Kidney (tissue), 14 donors: ENCODE data around the gene STXBP5. TPM values are rescaled to one million over a fixed set of nuclear protein-coding genes. Genes with fewer than 3 reads are reported as not detected.

Experiments used
- DNase-seq, 5 donors: peaks; one replicate each; pipeline ENCODE4 v3.0.0-alpha.2; 2013 to 2020
- FAIRE-seq: peaks from 2 replicates; lab custom pipeline; 2012; peaks lifted over from hg19 to GRCh38; lab: Jason Lieb, UNC
- H3K27ac ChIP-seq, 2 donors: one replicate each; pipeline ENCODE4 v1.7.0; 2013; ENCODE audit warnings: low read depth in 2 of 2, low read length in 2 of 2, inconsistent platforms in 1 of 2
- H3K27me3 ChIP-seq: one replicate; pipeline ENCODE4 v1.7.1; 2013; ENCODE audit warnings: low read length, inconsistent platforms; ENCODE audit not compliant: control insufficient read depth, insufficient read depth
- H3K36me3 ChIP-seq, 3 donors: one replicate each; pipeline versions ENCODE4 v1.7.0 to v1.7.1; 2013; ENCODE audit warnings: low read length in 3 of 3, control low read depth in 1 of 3, inconsistent platforms in 1 of 3; ENCODE audit not compliant: insufficient read depth in 3 of 3, control insufficient read depth in 2 of 3
- H3K4me1 ChIP-seq, 3 donors: one replicate each; pipeline versions ENCODE4 v1.7.0 to v1.7.1; 2013; ENCODE audit warnings: low read length in 3 of 3, inconsistent platforms in 1 of 3, low read depth in 1 of 3; ENCODE audit not compliant: control insufficient read depth in 2 of 3, insufficient read depth in 2 of 3
- H3K4me3 ChIP-seq, 3 donors: one replicate each; pipeline versions ENCODE4 v1.7.0 to v1.8.1; 2013; ENCODE audit warnings: low read length in 3 of 3, control low read depth in 1 of 3, inconsistent platforms in 1 of 3
- H3K9ac ChIP-seq, 3 donors: one replicate each; pipeline versions ENCODE4 v1.7.0 to v1.7.1; 2013; ENCODE audit warnings: low read length in 3 of 3, control low read depth in 1 of 3, inconsistent platforms in 1 of 3
- H3K9me3 ChIP-seq, 3 donors: one replicate each; pipeline versions ENCODE4 v1.7.0 to v1.7.1; 2013; ENCODE audit warnings: low read length in 3 of 3, control low read depth in 1 of 3, inconsistent platforms in 1 of 3; ENCODE audit not compliant: control insufficient read depth in 2 of 3, insufficient read depth in 1 of 3
- CTCF ChIP-seq: IDR thresholded peaks from 3 replicates; pipeline ENCODE4 v1.5.1; 2012; ENCODE audit warnings: mild to moderate bottlenecking, moderate library complexity, borderline replicate concordance; ENCODE audit not compliant: insufficient read depth; ENCODE audit errors: extremely low read depth
- intact Hi-C: fragments of 100-400 bp; cut with DNase I; formaldehyde crosslinking; loops from one replicate; pipeline ENCODE4 v1.11.1; 2022
- polyA plus RNA-seq: library from polyadenylated mRNA; stranded (reverse); fragments of 350-450 nt; fragmentation: Illumina TruSeq; extraction: RNeasy Lipid Tissue Mini Kit (QIAGEN cat#74804); gene quantifications from one replicate; pipeline ENCODE4 v1.2.3, GENCODE V29; 2014; ENCODE audit warnings: low read depth, low replicate concordance; ENCODE audit not compliant: insufficient read depth
- total RNA-seq: library from RNA; stranded (reverse); fragmentation: NEBNext Ultra II Directional; extraction: Animal tissue kit (Norgen Biotek cat#: 25700); gene quantifications from one replicate; pipeline ENCODE4 v1.2.1, GENCODE V29; 2021
- donor health status: control.
- donor health status: control.
- donor health status: control.
- donor health status: control.
- donor health status: control.
- donor health status: DM: yes; HTN: yes; CAD: no.
- donor health status: Normal renal cell carcinoma (clear cell type).

Gene STXBP5
- total and polyA plus RNA-seq, 2 donors from 2014 or later, result 2.0 to 13.6 TPM

- Histone ChIP-seq H3K27me3 (no peaks in the 10 kb centered on the region), H3K9ac (no peak overlapping the region), H3K36me3 (no peaks in the 10 kb centered on the region), H3K27ac (no peak overlapping the region), H3K9me3 (no peaks in the 10 kb centered on the region), H3K4me1 (no peaks in the 10 kb centered on the region), H3K4me3 (no peak overlapping the region)
- DNase-seq (no peak), FAIRE-seq (no peak)
- TF ChIP-seq CTCF, result no peak
- intact Hi-C loops, result no loop called here
These were observed 58.7 kb downstream of the STXBP5 start for GRCh38 chr6:147262946-147263345.

- FAIRE-seq (no peak), DNase-seq (no peak)
- TF ChIP-seq CTCF, result no peak
- no peak overlapping the region for H3K27ac ChIP-seq
- H3K36me3 ChIP-seq, result no peaks in the 10 kb centered on the region
- no peaks in the 10 kb centered on the region for H3K4me1 ChIP-seq
- H3K9me3 ChIP-seq, result no peaks in the 10 kb centered on the region
- H3K9ac ChIP-seq, result no peak overlapping the region
- no peak overlapping the region for H3K4me3 ChIP-seq
- intact Hi-C loops, result no loop called here
- no peaks in the 10 kb centered on the region for H3K27me3 ChIP-seq
These were observed 62.6 kb downstream of the STXBP5 start for GRCh38 chr6:147266821-147267220.

GRCh38 chr6:147267658-147268057 lies 63.4 kb downstream of the STXBP5 start:
- Histone ChIP-seq H3K9ac (no peak overlapping the region), H3K27me3 (no peaks in the 10 kb centered on the region), H3K4me3 (no peak overlapping the region), H3K27ac (no peak overlapping the region), H3K4me1 (no peaks in the 10 kb centered on the region), H3K9me3 (no peaks in the 10 kb centered on the region), H3K36me3 (no peaks in the 10 kb centered on the region)
- FAIRE-seq, result no peak
- intact Hi-C loops, result no loop called here
- no peak for TF ChIP-seq CTCF
- no peak for DNase-seq

- DNase-seq, result no peak
- no peaks in the 10 kb centered on the region for H3K36me3 ChIP-seq
- H3K9me3 ChIP-seq, result no peaks in the 10 kb centered on the region
- TF ChIP-seq CTCF, result no peak
- no peak overlapping the region for H3K4me3 ChIP-seq
- no peaks in the 10 kb centered on the region for H3K27me3 ChIP-seq
- intact Hi-C loops, result no loop called here
- FAIRE-seq, result no peak
- H3K4me1 ChIP-seq, result no peaks in the 10 kb centered on the region
- H3K9ac ChIP-seq, result no peak overlapping the region
- H3K27ac ChIP-seq, result no peak overlapping the region
These were observed 64.0 kb downstream of the STXBP5 start for GRCh38 chr6:147268254-147268653.
